ENCODE measurements around the gene CLIC4.
"Not testable (repeated sequence)": the region's sequence is repeated elsewhere in the genome, so short reads cannot be mapped to it uniquely, and the experiment has no call there.

Gene CLIC4

DNA sequence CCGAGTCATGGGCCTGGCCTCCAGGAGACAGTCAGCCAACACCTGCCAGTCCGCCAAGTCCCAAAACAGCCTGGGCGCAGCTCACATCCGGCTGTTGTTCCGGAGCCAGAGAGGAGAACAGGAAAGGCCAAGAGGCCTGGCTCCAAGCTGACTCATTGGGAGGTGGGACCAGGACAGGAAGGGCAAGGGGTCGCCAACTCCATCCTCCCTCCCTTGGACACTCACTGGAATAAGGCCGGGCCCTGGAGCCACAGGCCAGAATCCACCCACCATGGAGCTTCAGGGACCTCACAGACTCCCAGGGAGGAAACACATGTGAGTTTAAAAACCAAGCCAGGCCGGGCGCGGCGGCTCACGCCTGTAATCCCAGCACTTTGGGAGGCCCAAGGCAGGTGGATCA is 25.1 kb upstream of the CLIC4 start:
- no peak for DNase-seq

DNA sequence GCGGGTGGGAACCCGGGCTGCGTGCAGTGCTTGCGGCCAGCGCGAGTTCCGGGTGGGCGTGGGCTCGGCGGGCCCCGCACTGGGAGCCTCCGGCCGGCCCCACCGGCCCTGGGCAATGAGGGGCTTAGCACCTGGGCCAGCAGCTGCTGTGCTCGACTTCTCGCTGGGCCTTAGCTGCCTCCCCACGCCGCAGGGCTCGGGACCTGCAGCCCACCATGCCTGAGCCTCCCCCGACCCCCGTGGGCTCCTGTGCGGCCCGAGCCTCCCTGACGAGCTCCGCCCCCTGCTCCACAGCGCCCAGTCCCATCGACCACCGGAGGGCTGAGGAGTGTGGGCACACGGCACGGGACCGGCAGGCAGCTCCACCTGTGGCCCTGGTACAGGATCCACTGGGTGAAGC is 23.7 kb upstream of the CLIC4 start:
- no peak for DNase-seq

DNA sequence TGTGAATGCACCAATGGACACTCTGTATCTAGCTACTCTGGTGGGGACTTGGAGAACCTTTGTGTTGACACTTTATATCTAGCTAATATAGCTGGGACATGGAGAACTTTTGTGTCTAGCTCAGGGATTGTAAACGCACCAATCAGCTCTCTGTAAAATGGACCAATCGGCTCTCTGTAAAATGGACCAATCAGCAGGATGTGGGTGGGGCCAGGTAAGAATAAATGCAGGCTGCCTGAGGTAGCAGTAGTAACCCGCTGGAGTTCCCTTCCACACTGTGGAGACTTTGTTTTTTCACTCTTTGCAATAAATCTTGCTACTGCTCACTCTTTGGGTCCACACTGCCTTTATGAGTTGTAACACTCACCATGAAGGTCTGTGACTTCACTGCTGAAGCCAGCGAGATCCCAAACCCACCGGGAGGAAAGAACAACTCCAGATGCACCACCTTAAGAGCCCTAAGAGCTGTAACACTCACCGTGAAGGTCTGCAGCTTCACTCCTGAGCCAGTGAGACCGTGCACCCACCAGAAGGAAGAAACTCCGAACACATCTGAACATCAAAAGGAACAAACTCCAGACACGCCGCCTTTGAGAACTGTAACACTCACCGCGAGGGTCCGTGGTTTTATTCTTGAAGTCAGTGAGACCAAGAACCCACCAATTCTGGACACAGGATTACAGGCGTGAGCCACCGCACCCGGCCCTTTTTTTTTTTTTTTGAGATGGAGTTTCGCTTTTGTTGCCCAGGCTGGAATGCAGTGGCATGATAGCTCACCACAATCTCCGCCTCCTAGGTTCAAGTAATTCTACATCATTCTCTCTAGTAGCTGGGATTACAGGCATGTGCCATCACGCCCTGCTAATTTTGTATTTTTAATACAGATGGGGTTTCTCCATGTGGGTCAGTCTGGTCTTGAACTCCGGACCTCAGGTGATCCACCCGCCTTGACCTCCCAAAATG is 22.9 kb upstream of the CLIC4 start:
- DNase-seq = not testable (repeated sequence)

DNA sequence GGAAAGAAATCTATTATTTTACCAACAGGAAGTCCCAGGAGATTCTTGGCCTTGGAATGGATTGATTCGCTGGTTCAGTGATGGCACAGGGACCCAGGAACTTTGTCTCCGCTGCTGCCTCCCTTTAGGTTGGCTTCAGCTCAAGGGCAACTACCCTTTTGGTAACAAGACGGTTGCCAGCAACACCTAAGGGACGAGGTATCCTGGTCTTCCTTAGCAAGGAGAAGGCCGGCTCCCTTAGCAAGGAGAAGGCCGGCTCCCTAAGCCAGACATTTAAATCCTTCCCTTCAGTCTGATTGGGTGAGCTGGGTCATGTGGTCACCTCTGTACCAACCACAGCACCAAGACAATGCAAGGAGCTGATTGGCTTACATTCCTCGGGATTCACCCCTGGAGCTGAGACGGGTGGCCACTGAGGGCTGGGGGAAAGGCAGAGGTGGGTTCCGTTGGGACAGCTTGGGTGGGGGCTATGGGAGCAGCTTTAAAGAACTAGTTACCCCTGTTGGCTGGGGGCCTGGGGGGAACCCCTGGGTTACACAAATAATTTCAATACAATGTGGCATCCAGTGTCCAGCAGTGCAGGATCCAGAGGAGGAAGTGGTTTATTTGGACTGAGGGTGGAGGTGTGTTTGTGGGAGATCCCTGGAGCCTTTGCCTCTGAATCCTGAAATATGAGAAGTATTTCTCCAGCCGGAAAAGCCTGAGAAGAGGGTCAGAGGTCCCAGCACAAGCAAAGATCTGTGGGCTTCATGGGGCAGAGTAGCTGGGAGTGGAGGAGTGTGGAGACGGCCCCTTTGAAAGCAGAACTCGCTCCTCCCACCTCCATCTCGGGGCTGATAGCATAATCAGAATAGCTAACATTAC is 20.7 kb upstream of the CLIC4 start:
- no peak for DNase-seq

DNA sequence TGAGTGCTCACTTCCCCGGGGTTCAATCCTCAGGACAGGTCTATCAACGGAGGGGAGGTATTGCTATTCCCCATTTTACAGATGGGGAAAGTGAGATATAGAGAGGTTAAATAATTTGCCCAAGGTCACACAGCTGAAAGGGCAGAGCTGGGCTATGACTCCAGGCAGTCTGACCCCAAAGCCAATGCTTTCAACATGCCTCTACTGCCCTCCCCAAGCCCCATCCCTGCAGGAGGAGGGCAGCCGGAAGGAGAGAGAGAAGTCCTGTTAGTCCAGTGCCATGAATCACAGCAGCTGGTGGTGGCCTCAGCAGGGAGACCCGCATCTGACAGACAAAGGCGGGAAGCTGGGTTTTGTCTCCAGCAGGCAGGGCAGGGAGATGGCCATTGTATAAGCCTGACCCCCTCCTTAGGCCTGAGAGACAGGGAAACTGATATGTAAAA is 20.0 kb upstream of the CLIC4 start:
- DNase-seq = no peak

DNA sequence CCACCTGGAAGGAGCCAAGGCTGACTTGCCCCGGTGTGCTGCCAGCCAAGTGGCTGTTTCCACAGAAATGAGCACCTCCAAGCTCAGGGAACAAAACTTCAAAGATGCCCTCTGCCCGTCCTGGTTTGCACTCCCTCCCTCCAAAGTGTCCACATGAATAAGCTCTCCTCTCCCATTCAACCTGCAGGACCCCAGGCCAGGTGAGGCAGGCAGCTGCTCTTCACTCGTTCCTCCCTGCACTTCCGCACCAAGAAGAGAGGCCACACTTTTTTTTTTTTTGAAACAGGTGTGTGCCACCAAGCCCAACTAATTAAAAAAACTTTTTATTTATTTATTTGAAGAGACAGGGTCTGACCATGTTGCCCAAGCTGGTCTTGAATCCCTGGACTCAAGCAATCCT is 18.5 kb upstream of the CLIC4 start:
- no peak for DNase-seq

DNA sequence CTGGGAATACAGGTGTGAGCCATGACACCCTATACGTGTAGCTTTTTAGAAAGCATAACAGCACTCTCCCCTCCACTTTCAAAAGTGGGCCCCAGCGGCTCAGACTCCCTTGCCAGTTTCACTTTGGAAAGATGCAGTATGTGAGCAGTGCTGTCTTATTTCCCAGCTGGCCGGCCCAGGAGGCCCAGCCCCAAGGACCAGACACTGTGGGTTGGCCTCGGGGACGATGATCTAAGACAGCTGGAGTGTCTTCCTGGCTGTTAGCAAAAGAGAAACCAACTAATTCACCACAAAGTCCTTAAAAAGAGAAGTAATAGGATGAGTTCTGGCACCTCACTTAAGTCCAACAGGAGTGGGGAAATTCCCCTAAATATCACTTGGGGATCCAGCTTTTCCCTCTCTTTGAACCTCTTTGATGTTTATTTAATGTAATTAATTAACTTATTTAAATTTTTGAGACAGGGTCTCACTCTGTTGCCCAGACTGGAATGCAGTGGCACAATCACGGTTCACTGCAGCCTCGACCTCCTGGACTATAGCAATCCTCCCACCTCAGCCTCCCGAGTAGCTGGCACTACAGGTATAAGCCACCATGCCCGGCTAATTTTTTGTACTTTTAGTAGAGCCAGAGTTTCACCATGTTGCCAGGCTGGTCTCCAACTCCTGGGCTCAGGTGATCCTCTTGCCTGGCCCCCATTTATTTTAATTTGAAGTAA is 17.6 kb upstream of the CLIC4 start:
- DNase-seq = no peak

DNA sequence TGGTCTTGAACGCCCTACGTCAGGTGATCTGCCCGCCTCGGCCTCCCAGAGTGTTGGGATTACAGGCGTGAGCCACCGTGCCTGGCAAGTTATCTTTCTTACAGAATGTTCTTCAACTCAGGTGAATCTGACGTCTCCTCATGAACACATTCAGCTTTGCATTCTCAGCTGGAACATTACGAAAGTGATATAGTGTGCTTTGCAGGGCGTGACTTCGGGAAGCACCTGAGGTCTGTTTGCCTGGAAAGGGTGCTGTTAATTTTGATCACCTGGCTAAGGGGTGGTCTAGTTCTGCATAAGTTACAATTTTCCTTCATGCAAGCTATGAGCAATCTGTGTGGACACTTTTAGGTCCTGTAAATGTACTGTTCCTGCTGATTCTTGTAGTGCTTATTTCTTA is 16.3 kb upstream of the CLIC4 start:
- DNase-seq = no peak

DNA sequence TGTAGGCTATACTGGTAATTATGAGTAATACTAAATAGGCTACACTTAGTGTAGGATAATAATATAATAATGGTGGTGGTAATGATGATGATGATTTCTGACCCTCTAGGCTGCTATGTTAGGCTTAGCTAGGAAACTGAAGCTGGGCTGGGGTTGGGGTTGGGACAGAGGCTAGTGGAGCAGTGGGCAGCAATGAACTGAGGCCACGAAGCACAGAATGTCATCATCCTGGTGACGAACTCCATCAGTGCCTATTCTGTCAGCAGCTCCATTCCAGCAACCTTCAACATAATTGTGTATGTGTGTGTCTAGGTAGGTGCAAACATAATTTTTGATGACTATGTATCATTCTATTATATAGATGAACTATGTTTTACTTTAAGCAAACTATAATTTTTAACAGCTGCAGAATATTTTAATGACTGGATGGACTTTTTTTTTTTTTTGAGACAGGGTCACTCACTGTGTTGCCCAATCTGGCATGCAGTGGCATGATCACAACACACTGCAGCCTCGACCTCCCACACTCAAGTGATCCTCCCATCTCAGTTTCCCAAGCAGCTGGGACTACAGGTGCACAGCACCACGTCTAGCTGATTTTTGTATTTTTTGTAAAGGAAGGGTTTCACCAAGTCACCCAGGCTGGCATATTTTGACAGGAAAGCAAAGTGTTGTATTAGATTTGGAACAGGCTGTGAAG is 12.9 kb upstream of the CLIC4 start:
- no peak for DNase-seq

DNA sequence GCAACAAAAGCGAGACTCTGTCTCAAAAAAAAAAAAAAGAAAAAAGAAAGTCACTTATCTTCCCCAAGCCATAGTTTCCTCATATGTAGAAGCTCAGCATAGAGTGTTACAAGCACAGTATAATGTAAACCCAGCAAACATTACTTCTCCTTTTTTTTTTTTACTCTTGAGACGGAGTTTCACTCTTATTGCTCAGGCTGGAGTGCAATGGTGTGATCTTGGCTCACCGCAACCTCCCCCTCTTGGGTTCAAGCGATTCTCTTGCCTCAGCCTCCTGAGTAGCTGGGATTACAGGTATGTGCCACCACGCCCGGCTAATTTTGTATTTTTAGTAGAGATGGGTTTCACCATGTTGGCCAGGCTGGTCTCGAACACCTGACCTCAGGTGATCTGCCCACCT is 11.9 kb upstream of the CLIC4 start:
- not testable (repeated sequence) for DNase-seq

DNA sequence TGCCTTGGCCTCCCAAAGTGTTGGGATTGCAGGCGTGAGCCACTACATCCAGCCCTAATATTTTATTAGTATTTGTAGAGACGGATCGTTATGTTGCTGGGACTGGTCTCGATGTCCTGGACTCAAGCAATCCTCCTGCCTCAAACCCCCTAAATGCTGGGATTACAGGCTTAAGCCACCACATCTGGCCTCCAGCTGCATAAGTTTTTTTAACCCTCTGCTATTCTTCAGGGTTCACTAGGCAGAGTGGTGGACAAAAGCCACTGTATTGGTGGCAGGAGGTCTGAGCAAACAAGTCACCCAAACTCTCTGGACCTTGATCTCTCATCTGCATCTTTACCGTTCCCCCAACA is 10.1 kb upstream of the CLIC4 start:
- DNase-seq = no peak

DNA sequence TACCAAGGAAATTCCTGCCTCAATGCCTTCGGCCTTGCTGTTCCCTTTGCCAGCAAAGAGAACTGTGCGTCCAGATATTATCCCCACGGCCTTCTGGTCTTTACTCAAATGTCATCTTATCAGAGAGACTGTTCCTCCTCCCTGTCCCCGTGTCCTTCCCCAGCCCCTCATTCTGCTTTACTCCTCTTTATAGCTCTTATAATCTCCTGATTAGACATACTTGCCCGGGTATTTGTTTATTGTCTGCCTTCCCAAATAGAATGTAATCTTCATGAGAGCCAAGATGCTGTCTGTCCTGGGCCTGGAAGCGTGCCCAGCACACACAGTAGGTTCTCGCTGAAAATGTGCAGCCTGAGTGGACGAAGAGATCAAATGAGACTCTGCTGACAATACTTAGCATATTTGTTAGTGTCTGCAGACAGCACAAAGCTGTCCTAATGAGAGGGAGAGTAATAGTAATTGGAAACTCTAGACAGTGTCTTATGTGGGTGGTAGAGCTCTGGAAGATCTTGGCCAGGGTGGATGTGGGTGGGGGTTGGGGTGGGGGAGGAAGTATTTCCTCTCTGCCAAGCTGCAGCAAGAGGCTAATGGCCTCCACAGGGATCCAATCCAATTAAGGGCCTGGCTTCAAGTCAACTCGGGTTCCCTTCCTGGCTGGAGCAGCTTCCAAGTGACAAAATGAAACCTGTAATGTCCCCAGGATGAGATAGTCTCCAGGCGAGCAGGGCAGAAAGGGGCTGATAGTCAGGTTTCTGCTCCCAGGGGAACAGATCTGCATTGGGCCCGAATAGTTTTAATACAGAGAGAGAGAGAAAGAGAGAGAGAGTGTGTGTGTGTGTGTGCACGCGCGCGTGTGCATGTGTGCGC is 9.5 kb upstream of the CLIC4 start:
- no peak for DNase-seq

DNA sequence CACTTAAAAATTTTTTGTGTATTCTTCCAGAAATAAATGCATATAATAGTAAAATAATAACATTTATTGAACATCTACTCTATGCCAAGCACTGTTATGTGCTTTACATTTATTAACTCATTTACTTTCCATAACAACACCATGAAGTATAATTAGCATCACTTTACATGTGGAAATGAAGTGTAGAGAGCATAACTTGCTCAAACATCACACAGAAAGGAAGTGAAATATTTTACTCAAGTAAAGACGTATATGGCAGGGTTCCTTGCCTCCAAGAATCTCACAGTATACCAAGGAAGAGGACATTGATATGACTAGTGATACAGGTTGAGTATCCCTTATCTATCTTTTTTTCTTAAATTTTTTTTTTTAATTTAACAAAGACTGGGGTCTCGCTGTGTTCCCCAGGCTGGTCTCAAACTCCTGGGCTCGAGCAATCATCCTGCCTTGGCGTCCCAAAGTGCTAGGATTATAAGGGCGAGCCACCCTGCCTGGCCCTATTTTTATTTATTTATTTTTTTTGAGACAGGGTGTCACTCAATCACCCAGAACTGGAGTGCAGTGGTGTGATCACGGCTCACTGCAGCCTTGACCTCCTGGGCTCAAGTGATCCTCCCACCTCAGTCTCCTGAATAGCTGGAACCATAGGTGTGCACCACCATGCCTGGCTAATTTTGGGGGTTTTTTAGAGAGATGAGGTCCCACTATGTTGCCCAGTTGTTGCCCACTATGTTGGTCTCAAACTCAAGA is 7.7 kb upstream of the CLIC4 start:
- no peak for DNase-seq

DNA sequence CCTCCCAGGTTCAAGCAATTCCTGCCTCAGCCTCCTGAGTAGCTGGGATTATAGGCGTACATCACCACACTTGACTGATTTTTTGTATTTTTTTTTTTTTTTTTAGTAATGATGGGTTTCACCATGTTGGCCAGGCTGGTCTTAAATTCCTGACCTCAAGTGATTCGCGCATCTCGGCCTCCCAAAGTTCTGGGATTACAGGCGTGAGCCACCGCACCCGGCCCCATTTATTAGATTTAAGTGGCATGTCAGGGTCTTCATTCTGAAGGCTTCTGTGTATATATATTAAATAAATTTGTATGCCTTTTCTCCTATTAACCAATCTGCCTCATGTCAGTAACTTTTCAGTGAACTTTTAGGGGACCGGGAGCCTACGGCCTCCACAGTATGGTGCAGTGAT is 6.0 kb upstream of the CLIC4 start:
- no peak for DNase-seq

DNA sequence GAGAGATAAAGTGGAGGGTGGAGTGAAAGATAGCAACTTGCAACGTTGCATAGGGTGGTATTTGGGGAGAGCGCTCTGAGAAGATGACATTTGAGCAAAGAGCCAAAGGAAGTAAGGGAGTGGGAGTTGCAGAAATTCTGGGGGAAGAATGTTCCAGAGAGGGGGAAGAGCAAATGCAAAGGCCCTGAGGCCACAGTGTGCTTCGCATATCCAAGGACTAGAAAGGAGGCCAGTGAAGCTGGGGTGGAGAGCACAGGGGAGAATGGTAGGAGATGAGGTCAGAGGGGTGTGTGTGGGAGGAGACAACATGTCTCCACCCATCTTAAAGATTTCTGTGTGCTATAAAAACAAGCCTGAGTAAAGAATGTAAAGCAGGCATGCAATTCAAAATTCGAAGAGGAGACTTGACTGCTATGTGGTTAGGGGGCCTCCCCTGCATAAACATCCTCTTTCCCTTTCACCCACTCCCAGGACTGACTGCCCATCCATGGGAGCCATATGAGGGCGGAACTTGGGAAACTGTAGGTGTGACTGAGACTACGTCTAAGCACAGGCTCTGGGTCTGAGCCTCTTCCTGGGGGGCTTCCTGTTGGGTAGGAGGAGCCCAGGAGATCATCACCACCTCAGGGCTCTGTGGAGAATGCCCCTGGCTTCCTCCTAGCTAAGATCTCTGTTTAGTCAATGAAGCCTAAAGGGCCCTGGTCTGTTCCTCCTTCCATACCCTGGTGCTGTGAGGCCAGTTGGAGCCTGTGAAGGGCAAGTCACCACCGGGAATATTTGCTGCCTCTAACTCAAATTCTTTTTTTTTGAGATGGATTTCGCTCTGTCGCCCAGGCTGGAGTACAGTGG is 2.9 kb upstream of the CLIC4 start:
- no peak for DNase-seq

DNA sequence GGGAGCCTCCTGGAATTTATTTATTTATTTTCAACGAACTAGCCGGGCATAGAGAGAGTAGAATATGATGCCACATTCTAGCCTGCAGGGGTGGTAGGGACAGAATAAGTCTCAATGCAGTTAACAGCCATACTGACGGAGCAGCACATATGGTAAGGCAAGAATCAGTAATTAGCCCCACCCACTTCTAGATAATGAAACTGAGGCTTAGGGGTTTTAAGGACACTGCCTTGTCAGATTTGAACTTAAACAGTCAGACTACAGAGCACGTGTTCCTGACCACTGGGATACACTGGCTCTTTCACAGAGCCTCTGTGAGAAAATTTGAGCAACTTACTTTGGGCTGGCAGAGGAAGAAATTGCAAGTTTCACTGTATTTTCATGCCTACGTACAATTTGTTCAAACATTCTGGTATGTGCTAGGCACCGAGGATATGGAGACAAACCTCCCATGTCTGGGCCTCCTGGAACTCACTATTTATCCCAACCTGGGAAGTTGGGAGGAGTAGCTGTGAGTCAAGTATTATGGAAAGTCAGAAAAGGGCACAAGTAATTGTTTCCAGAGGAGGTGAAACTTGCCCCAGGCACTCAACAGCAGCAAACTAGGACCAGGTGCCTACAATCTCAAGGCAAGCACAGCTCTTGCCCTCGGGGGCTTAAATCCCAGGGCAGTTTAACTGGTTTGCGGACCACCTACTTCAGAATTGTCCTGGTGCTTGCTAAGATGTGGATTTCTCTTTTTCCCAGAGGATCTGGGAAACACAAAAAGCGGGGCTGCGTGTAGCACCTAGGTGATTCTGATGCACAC is 1.6 kb upstream of the CLIC4 start:
- no peak for DNase-seq

DNA sequence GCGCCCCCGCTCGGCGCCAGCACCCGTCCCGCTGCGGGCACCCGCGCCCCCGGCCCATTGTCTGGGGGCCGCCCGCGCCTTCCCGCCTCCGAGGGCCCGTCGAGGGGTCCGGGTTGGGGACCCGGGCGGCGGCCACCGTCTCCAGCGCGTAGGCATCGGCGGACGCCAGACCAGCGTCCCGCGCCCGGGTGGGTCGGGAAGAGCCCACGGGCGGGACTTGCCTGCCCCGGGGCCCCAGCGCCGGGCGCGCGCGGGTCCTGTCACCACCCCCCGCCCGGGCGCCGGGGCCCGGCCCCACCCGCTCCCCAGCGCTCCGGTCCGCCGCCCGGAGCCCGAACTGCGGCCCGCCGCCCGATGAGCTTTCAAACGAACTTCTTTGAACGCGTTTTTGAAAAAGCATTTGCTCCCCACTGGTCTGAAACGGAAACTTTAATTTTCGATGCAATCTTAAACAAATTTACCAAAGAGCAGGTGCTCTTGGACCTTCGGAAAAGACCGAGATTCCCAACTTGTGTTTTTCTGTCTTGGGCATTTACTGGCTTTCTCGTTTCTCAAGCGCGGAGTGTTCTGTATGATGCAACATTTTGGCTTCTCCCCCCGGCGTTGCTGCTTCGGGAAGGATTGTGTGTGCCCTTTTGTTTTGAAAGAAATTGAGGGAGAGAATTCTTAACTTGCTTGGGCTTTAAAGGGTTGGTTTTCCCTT is 615 bp downstream of the CLIC4 start:
- no peak for DNase-seq
